Amygdala (tissue), 56 donors: ENCODE measurements around the gene RAB7A.

Source experiments
- DNase-seq, 56 donors: peaks; one replicate each; lab custom pipeline; 2025; lab: John Stamatoyannopoulos, UW

Gene RAB7A

GRCh38 chr3:128845119-128845777 lies 119.3 kb downstream of the RAB7A start:
- DNase-seq = peak in 1 of 56 donors; percentile 24

- DNase-seq = peak in 55 of 56 donors; percentile 11 to 93 (median 72)
These were observed 119.9 kb downstream of the RAB7A start for GRCh38 chr3:128845778-128846485.

- peak in 4 of 56 donors; percentile 30 to 52 (median 44) for DNase-seq
These were observed 120.5 kb downstream of the RAB7A start for GRCh38 chr3:128846486-128846891.

GRCh38 chr3:128847666-128848370 lies 121.8 kb downstream of the RAB7A start:
- DNase-seq = no peak

GRCh38 chr3:128848936-128849335 lies 123.0 kb downstream of the RAB7A start:
- no peak for DNase-seq

GRCh38 chr3:128849911-128850455 lies 124.0 kb downstream of the RAB7A start:
- no peak for DNase-seq

GRCh38 chr3:128850544-128850943 lies 124.6 kb downstream of the RAB7A start:
- no peak for DNase-seq

GRCh38 chr3:128851601-128852000 lies 125.6 kb downstream of the RAB7A start:
- DNase-seq = no peak

- DNase-seq = no peak
These were observed 127.8 kb downstream of the RAB7A start for GRCh38 chr3:128853826-128854225.

- DNase-seq = no peak
These were observed 128.5 kb downstream of the RAB7A start for GRCh38 chr3:128854475-128854874.

GRCh38 chr3:128855569-128855968 lies 129.6 kb downstream of the RAB7A start:
- DNase-seq = no peak

GRCh38 chr3:128858167-128858566 lies 132.2 kb downstream of the RAB7A start:
- DNase-seq = no peak

GRCh38 chr3:128859630-128860029 lies 133.6 kb downstream of the RAB7A start:
- no peak for DNase-seq

GRCh38 chr3:128861491-128861890 lies 135.5 kb downstream of the RAB7A start:
- no peak for DNase-seq

- DNase-seq = peak in 1 of 56 donors; percentile 4
These were observed 137.6 kb downstream of the RAB7A start for GRCh38 chr3:128863560-128863959.
